GM21576 (cell line): Measurements from ENCODE around the gene CYP2F1.

Experiments used
- ATAC-seq: cut with Tn5 transposase; IDR thresholded peaks from one replicate; pipeline ENCODE4 v1.9.1; 2021; ENCODE audit warnings: mild to moderate bottlenecking, moderate library complexity; ENCODE audit not compliant: unreplicated experiment

Gene CYP2F1

GRCh38 chr19:41175801-41176777, 61.9 kb downstream of the CYP2F1 start:
- no peak for ATAC-seq
